A673 (cell line): ENCODE measurements around the gene KDM4B.

Experiments used
- CTCF ChIP-seq: fragments of 300-800, 200-600 bp; sonication (generic); conservative IDR thresholded peaks from 2 replicates; pipeline ENCODE4 v1.5.1; 2017; ENCODE audit warnings: low read depth, mild to moderate bottlenecking, antibody characterized with exemption, low read length, moderate library complexity, mixed read lengths
- EZH2 ChIP-seq: fragments of 200-600 bp; sonication (generic); IDR thresholded peaks from 2 replicates; pipeline ENCODE4 v1.6.1; 2017; ENCODE audit warnings: borderline replicate concordance, low read depth, mild to moderate bottlenecking, mixed read lengths, antibody characterized with exemption, low read length; ENCODE audit not compliant: poor library complexity, severe bottlenecking

DNA sequence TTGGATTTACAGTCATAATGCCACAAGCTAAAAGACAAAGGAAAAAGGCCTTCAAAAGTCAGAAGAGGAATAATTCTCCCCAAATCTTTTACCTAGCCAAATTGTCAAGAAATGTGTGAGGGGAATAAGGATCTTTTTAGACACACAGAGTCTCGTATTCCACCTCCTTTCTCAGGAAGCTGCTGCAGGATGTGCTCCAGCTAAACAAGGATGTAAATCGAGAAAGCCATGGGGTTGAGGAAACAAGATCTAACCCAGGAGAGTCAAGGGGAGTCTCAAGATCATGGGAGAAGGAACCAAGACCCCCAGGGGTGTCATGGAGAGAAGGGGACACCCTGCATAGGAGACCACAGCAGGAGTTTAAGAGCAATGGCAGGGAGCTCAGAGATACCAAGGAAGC is 147.4 kb downstream of the KDM4B start:
- TF ChIP-seq CTCF (no peak), EZH2 (no peak)
